GM12874 (cell line): Measurements from ENCODE around the gene CCP110.

Experiments
- CTCF ChIP-seq: IDR thresholded peaks from 2 replicates; pipeline ENCODE4 v1.5.1; 2011; ENCODE audit warnings: low read depth, mild to moderate bottlenecking, control low read depth, low read length, moderate library complexity; ENCODE audit not compliant: insufficient read depth

Gene CCP110

GRCh38 chr16:19522397-19522732, 1.4 kb upstream of the CCP110 start:
- TF ChIP-seq CTCF: no peak

DNA sequence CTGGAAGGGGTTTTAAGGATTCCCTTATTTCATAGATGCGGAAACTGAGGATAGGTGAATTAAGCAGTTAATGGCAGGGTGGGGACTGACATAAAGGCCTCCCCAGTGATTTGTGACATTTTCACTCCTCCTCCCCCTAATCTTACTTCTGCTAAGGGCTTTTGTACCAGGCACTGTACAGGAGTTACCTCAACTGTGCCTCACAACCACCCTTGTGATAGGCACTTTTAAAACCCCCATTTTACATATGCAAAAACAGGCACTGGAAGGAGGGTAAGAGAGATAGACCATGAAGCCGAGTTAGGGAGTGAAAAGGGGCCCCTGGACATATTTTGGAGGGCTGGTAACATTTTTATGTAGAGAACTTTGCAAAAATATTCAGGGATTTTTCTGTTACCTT, 982 bp upstream of the CCP110 start:
- TF ChIP-seq CTCF: no peak

GRCh38 chr16:19523184-19523558, 571 bp upstream of the CCP110 start:
- TF ChIP-seq CTCF: no peak

GRCh38 chr16:19524356-19524615, 544 bp downstream of the CCP110 start:
- TF ChIP-seq CTCF: no peak

GRCh38 chr16:19524616-19525384, 1.1 kb downstream of the CCP110 start:
- no peak for TF ChIP-seq CTCF

GRCh38 chr16:19525385-19525723, 1.6 kb downstream of the CCP110 start:
- TF ChIP-seq CTCF: no peak

GRCh38 chr16:19527161-19527560, 3.4 kb downstream of the CCP110 start:
- no peak for TF ChIP-seq CTCF

- no peak for TF ChIP-seq CTCF
Measured at GRCh38 chr16:19528666-19529065, 4.9 kb downstream of the CCP110 start.
